Stimulated activated CD8-positive, alpha-beta memory T cell treated with anti-CD3 and anti-CD28 coated beads, Interleukin-7, amount 100 ng/mL, for 24 hours (primary cell): ENCODE measurements around the gene COG5.

Source experiments
- DNase-seq: peaks from one replicate; pipeline ENCODE4 v3.0.0-alpha.2; 2020; ENCODE audit warnings: low read depth

COG5 gene

GRCh38 chr7:107505997-107506673 is 57.6 kb downstream of the COG5 start:
- DNase-seq = no peak

GRCh38 chr7:107505362-107505761 is 58.4 kb downstream of the COG5 start:
- no peak for DNase-seq

- DNase-seq = no peak
These were observed 60.0 kb downstream of the COG5 start for GRCh38 chr7:107503687-107504086.

- DNase-seq = no peak
These were observed 60.9 kb downstream of the COG5 start for GRCh38 chr7:107502797-107503196.

- DNase-seq = no peak
These were observed 61.6 kb downstream of the COG5 start for GRCh38 chr7:107502154-107502553.

GRCh38 chr7:107501593-107501992 is 62.1 kb downstream of the COG5 start:
- no peak for DNase-seq

- no peak for DNase-seq
These were observed 64.0 kb downstream of the COG5 start for GRCh38 chr7:107499731-107500130.

- DNase-seq = no peak
These were observed 68.2 kb downstream of the COG5 start for GRCh38 chr7:107495516-107495915.

GRCh38 chr7:107494884-107495283 is 68.8 kb downstream of the COG5 start:
- DNase-seq = no peak

- DNase-seq = no peak
These were observed 69.4 kb downstream of the COG5 start for GRCh38 chr7:107494315-107494751.

GRCh38 chr7:107492875-107493274 is 70.8 kb downstream of the COG5 start:
- no peak for DNase-seq

- DNase-seq = no peak
These were observed 77.7 kb downstream of the COG5 start for GRCh38 chr7:107486041-107486440.

GRCh38 chr7:107482571-107482970 is 81.1 kb downstream of the COG5 start:
- DNase-seq = no peak

- no peak for DNase-seq
These were observed 82.8 kb downstream of the COG5 start for GRCh38 chr7:107480932-107481331.

- DNase-seq = no peak
These were observed 84.4 kb downstream of the COG5 start for GRCh38 chr7:107479303-107479702.

GRCh38 chr7:107474104-107474521 is 89.6 kb downstream of the COG5 start:
- no peak for DNase-seq

- no peak for DNase-seq
These were observed 91.6 kb downstream of the COG5 start for GRCh38 chr7:107472116-107472515.

- no peak for DNase-seq
These were observed 92.2 kb downstream of the COG5 start for GRCh38 chr7:107471292-107472070.

- no peak for DNase-seq
These were observed 93.8 kb downstream of the COG5 start, which contains the start of gene GPR22 for GRCh38 chr7:107469929-107470328. Gene GPR22 (plus strand): TSS chr7:107470057. CDS start chr7:107474061, 4,004 bp downstream.

GRCh38 chr7:107468824-107469223 is 94.9 kb downstream of the COG5 start:
- DNase-seq = no peak

GRCh38 chr7:107467972-107468371 is 95.7 kb downstream of the COG5 start:
- DNase-seq = no peak

- DNase-seq = no peak
These were observed 99.0 kb downstream of the COG5 start for GRCh38 chr7:107464666-107465226.
